Activated effector memory CD4-positive, alpha-beta T cell treated with Interleukin-2 at 50 U/mL for 16 hours (primary cell): ENCODE data around the gene SATB2.

Source experiments
- DNase-seq: peaks from one replicate; pipeline ENCODE4 v3.0.0-alpha.2; 2020

The SATB2 gene

GRCh38 chr2:199449455-199449854, 8.3 kb downstream of the SATB2 start:
- no peak for DNase-seq

DNA sequence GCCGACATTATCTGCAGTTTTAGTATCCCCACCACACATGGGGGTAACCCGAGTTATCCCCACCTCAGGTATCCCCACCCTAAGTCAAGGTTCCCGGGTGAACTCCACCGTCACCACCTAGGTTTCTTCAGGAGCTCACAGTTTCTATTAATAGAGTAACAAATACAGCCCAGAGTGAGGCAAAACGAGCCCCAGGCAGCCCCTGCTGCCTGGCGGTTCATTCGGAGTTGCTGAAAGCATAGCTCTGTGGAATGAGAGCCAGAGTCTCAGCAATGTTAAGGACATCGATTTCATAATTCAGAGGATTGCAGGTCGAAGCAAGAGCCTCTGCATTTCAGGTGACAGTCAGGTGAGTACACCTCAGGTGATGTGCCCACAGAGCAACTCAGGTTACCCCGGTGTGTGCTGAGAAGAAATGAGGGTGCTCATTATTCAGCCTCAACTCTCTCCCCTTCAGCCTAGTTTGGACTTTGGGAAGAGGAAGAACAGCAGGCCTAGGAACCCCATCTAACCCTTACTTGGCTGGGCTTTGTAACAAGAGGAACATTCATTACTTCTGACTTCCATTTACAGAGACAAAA, 10.7 kb downstream of the SATB2 start:
- DNase-seq, result no peak

DNA sequence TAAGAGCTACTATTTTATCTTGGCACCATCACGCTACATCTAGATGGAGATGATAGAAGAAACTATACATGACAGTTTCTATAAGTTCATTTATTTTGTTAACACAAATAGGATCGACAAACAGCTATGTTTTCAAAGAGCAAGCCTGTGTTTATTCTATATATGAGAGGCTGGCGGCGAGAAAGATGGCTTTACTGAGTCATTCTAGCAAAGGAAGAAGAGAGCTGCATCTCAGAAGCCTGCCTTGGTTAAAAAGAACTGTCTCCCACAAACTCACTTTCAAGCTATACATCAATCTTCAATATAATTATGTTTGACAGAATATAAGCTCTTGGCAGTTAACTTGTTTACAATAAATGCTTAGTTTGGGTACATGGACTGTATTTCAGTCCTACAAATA, 13.0 kb downstream of the SATB2 start:
- no peak for DNase-seq

GRCh38 chr2:199443589-199444130, 14.1 kb downstream of the SATB2 start:
- no peak for DNase-seq

GRCh38 chr2:199442173-199442572, 15.6 kb downstream of the SATB2 start:
- DNase-seq, result no peak

DNA sequence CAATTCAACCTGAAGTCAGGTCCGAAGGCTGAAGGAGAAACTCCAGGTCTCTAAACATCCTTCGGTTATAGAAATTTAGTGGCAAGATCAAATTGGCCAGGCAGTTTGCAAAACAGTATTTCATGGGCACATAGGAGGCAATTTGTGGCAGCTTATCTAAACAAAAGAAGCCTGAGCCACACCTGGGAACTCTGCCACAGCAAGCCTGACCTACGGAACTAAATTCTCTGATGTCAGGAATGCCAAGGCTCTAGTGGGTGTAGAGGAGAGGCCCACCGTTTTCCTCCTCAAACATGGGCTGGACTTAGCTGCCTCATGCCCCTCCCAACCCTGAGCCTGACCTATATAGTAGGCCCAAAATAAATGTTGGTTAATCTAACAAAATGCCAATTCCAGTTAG, 16.0 kb downstream of the SATB2 start:
- no peak for DNase-seq

DNA sequence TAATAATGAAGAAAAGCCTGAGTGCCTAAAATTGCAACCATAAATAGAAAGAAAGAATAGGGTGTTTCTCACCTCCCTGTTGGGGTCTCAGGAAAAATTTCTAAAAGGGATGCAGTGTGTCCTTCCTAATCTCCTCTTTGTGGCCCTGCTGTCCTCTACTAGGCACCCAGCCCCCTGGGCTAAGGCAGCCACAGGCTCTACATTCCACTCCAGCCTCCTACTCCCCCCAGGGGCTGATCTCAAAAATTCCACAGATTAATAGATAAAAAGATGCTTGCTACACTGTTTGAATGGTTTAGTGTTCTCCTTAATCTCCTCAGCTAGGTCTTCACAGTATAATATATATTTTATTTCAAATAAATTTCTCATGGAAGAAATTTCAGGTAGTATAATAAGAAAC, 17.6 kb downstream of the SATB2 start:
- DNase-seq, result no peak

- no peak for DNase-seq
Observed at GRCh38 chr2:199439542-199439941, 18.2 kb downstream of the SATB2 start.

DNA sequence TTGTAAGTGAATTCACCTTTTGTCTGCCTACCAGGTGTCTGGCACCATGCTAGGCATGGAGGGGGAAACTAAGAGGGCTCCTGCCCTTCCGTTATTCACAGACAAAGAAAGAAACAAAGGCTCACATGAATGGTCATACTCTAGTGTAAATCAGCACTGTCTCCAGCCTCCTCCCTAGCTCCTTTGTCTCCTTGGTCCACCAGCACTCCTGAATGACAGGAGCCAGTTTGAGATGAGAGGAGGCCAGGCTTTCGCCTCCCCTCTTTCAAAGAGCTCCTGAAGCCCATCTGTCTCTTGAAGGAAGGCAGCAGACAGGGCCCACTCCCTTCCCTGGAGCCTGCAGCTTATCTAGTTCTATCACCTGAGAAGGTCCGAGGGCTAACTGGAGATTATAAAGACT, 18.7 kb downstream of the SATB2 start:
- DNase-seq, result no peak

DNA sequence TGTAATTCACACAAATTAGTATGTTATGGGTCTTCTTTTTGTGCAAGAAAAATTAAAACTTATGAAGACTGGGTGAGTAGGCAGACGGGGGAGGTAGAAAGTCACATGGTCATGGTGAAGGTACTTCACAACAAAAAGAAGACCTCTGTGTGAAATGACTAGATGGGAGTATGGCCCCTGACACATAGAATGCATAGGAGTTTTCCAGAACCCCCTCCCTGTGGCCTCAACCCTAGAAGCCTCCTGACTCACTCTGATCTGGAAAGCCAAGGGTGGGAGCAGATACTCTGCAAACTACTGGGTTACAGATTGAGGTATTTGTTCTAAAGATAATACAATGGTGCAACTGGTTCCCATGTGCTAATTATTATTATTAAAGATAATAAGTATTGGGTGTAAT, 23.2 kb downstream of the SATB2 start:
- DNase-seq, result no peak

GRCh38 chr2:199433204-199433832, 24.4 kb downstream of the SATB2 start:
- DNase-seq, result no peak

GRCh38 chr2:199431746-199432213, 26.0 kb downstream of the SATB2 start:
- no peak for DNase-seq

GRCh38 chr2:199430214-199430613, 27.5 kb downstream of the SATB2 start:
- DNase-seq, result no peak

- DNase-seq, result no peak
Observed at GRCh38 chr2:199428291-199428690, 29.4 kb downstream of the SATB2 start.

DNA sequence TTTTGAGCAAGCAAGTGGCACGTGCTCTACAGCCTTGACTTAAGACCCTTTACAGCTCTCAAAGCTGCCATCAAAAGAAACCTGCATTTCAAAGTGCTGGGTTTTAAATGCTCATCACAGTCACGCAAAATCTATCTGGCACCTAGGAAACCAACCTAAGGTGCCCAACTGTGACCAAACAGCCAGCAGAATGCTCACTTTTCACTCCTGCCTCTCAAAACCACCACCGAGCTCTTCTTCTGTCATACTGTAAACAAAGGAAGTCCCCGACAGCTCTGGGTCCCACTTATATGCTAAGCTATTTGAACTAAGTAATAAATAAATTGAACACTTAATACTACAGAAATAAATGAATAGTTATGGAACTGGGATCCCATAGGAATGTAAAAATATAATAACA, 33.6 kb downstream of the SATB2 start:
- no peak for DNase-seq

DNA sequence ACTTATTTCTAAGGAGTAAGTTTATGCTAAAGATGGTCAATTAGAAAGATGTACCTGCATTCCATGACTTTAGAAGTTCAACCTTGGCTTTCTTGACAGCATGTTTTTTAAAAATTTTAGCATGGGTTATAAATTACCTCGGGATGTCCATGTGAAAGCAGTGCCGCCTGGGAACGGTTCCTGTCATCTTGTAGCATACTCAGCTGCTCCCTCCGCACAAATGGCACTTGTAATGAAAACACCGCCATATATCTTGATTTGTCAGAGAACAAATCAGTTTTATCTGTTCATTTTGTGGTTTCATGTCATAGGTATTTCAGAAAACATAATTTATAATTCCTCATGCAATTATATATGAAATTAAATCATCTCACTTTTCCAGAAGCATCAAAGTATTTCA, 38.3 kb downstream of the SATB2 start:
- DNase-seq, result no peak

DNA sequence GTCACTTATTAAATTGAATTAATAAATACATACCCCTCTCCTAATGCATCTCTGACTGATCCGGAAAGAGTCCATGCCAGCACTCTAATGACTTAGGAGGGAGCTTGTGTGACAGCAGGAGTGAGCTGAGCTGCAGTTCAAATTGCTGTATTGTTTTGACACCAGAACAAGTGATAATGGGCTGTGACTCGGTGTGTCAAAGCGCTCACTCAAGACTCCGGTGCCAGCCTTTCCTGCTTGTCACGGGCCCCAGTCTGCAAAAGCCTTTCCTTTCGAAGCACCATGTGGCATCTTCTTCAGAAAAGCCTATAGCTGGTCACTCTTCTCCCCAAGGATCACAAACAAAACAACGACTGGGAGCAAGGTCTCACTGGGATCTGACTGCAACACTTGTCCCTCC, 43.3 kb downstream of the SATB2 start:
- DNase-seq, result no peak

DNA sequence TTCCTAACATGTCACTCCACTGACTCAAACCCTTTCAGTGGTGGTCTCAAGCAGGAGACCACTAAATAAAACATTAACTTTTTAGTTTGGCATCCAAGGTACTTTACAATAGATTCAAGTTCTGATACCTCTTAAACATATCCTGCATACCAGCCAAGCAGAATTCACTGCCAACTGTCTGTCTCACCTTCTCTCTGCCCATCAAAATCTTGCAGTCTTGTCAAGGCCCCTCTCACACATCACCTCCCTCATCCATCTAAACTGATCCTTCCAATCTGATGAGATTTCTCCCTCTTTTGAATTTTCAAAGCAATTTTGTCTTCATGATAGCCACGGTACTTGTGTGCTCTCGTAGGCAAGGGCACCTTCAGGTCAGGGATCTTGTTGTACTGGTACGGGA, 43.7 kb downstream of the SATB2 start:
- DNase-seq, result no peak

- DNase-seq, result no peak
Observed at GRCh38 chr2:199409759-199410529, 47.8 kb downstream of the SATB2 start.

DNA sequence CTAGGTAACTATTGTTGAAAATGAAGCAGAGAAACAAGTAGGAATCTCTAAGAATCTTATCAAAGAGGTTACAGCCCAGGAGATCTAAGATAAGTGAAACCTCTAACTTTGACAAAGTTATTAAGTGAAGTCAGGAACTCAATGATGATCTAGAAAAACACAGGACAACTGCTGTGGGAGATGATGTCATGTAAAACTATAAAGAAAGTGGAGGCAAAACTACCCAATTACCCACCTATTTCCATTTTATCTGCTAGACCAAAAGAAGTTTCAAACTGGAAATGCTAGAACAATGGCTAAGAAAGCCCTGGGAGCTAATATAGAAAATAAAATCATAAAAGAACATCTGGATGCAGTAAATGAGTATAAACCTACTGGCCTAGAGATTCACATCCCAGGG, 50.3 kb downstream of the SATB2 start:
- DNase-seq, result no peak

- no peak for DNase-seq
Observed at GRCh38 chr2:199405241-199405640, 52.5 kb downstream of the SATB2 start.

GRCh38 chr2:199404841-199405240, 52.9 kb downstream of the SATB2 start:
- no peak for DNase-seq

DNA sequence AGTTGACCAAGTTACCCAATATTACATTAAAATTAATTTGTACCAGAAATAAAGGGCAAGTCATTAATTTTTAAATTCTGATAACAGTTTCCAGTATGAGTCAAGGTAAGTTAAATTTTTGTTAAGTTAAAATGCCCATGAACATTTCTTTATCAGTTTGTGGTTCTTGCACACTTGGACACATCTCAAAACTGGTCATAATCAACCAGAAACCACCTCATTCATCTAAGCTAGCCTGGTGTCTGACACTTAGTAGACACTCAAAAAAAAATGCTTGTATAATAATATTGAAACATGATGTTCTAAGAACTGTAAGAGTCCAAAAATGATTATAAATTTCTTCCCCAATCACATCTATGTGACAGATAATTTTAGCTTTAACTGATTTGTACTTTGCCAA, 62.4 kb downstream of the SATB2 start:
- no peak for DNase-seq

- DNase-seq, result no peak
Observed at GRCh38 chr2:199392363-199392762, 65.4 kb downstream of the SATB2 start.
